Heart left ventricle (tissue), 16 donors: ENCODE data around the gene CDC42EP5. TPM values are rescaled to one million over a fixed set of nuclear protein-coding genes. Genes with fewer than 3 reads are reported as not detected.

Experiments
- ATAC-seq, 4 donors: fragments of 200-7000 bp; cut with Tn5 transposase; one replicate each; pipeline ENCODE4 v1.9.1; 2020 to 2022; ENCODE audit warnings: moderate library complexity in 4 of 4, mild to moderate bottlenecking in 3 of 4, moderate number of reproducible peaks in 1 of 4
- DNase-seq, 5 donors: peaks; one replicate each; pipeline ENCODE4 v3.0.0-alpha.2; 2020
- H3K27ac ChIP-seq, 12 donors: fragments of 200-600 bp; sonication (generic) in 4 of 12; one replicate each; pipeline versions ENCODE4 v1.5.0 to v1.8.0; 2016 to 2022; ENCODE audit warnings: mild to moderate bottlenecking in 2 of 12
- H3K27me3 ChIP-seq, 9 donors: fragments of 200-600 bp; sonication (generic) in 2 of 9; one replicate each; pipeline versions ENCODE4 v1.5.1 to v1.8.0; 2016 to 2022; ENCODE audit warnings: mild to moderate bottlenecking in 3 of 9
- H3K36me3 ChIP-seq, 9 donors: fragments of 200-600 bp; sonication (generic) in 2 of 9; one replicate each; pipeline versions ENCODE4 v1.5.0 to v1.8.0; 2018 to 2022; ENCODE audit warnings: mild to moderate bottlenecking in 2 of 9
- H3K4me1 ChIP-seq, 12 donors: fragments of 200-600 bp; sonication (generic) in 4 of 12; one replicate each; pipeline versions ENCODE4 v1.5.0 to v1.8.0; 2016 to 2022; ENCODE audit warnings: mild to moderate bottlenecking in 3 of 12
- H3K4me3 ChIP-seq, 12 donors: fragments of 200-600 bp; sonication (generic) in 4 of 12; one replicate each; pipeline versions ENCODE4 v1.5.0 to v1.8.0; 2017 to 2022; ENCODE audit warnings: mild to moderate bottlenecking in 9 of 12, moderate library complexity in 4 of 12
- H3K9me3 ChIP-seq, 12 donors: fragments of 200-600 bp; sonication (generic) in 4 of 12; one replicate each; pipeline versions ENCODE4 v1.5.0 to v1.8.0; 2016 to 2022; ENCODE audit warnings: mild to moderate bottlenecking in 1 of 12
- POLR2A ChIP-seq, 2 donors: fragments of 450-650 bp; IDR thresholded peaks; one replicate each; pipeline ENCODE4 v1.6.1; 2017; ENCODE audit warnings: antibody characterized with exemption in 2 of 2, mild to moderate bottlenecking in 2 of 2, moderate library complexity in 2 of 2
- WGBS, 4 donors: extraction: QIAGEN DNeasy Blood & Tissue Kit in 2 of 4; methylation state at CpG; one replicate each; pipeline versions ENCODE4 v1.1.5 to v1.1.7; 2013 to 2018; 5-methylcytosine and 5-hydroxymethylcytosine counted together
- intact Hi-C, 10 donors: fragments of 100-400 bp; cut with DNase I; formaldehyde crosslinking; loops; one replicate each; pipeline versions ENCODE4 v1.11.1 to v1.14.2; 2022
- polyA plus RNA-seq, 2 donors: library from polyadenylated mRNA; stranded (reverse); fragments of 200-250 nt; gene quantifications; one replicate each; pipeline ENCODE4 v1.2.3, GENCODE V29; 2013
- total RNA-seq, 9 donors: library from RNA; depleted of rRNA in 2 of 9; stranded (reverse); fragments of >200 nt in 2 of 9; fragmentation: NEBNext Ultra II Directional in 3 of 9; extraction: Animal tissue kit (Norgen Biotek cat#: 25700) in 3 of 9; gene quantifications; one replicate each; pipeline versions ENCODE4 v1.1.0 to v1.2.4, GENCODE V29; 2016 to 2023
- TF ChIP-seq, protein P1 (sequence below), 12 donors: fragments of 200-600 bp; sonication (generic) in 4 of 12; IDR thresholded peaks; one replicate each; pipeline versions ENCODE4 v1.5.0 to v1.8.0; 2018 to 2022; ENCODE audit warnings: antibody characterized with exemption in 12 of 12, mild to moderate bottlenecking in 5 of 12
- donor health status: ischemic (EF 13 %, LVEDD 7.1; RV severe dilation, severe dysfunction).
- donor health status: healthy with polysubstance abuse.
- donor health status: DM: no; HTN: yes; CAD: no.
- donor health status: DM: no; HTN: no; CAD: no.
- donor health status: ischemic (EF 25% LVEDD 6.9; RV normal size, moderate dysfunction).
- donor health status: ischemic (EF 25% LVEDD 5.7; RV mildly dilated, moderate dysfunction).
- donor health status: healthy.
- donor health status: DM: yes; HTN: yes; CAD: no.
- donor health status: ischemic (EF 35%, LVEDD 5.7; RV mildly dilated, moderate dysfunction).
- donor health status: nonischemic (EF 11% LVEDD 7.7; RV severe dilation, severe dysfunction).
- donor health status: DM: yes; HTN: yes; CAD: no.
- donor health status: PGD.
- donor health status: ischemic (EF 29% LVEDD 5.4; RV normal size, mild dysfunction).
- donor health status: nonischemic (EF 23%, LVEDD 6.1; RV moderate dilation, normal function).

Gene CDC42EP5
- total and polyA plus RNA-seq, 11 donors, result 5.6 to 16.3 (median 9.7) TPM

DNA sequence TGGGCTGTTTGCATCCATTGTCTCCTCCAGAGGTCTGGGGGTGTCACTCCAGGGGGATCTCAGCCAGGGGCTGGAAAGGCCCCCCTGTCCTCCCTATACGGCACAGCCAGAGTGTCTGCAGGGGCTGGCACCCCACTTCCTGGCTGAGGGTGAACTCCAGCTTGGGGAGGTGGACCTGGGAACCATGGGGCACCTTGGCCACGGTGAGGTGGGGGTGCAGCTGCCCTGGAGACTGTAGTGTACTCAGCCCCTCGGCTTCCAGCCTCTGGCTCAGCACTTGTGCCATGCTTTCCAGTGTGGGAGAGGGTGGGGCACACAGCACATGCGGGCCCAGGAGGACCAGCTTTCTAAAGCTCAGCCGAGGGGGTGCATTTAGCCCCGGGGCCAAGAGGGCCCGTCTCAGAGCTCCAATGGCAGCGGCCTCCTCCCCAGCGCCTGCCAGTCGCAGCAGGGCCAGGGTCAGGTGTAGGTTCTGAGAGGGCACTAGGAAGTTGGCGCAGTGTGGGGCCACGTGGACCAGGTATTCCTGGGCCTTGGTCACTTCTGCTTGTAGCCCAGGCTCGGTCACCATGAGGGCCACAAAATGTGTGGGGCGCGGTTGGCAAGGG lies 10.9 kb downstream of the CDC42EP5 start:
- Histone ChIP-seq H3K4me3 (peak overlapping the region in 11 of 12 donors; percentile 40 to 78 (median 68)), H3K27me3 (peaks cover 0 to 6% (median 0%) of the 10 kb centered on the region in 9 donors), H3K4me1 (peaks cover 0 to 49% (median 30%) of the 10 kb centered on the region in 12 donors), H3K36me3 (peaks cover 0 to 54% (median 49%) of the 10 kb centered on the region in 9 donors), H3K9me3 (no peaks in the 10 kb centered on the region), H3K27ac (peak overlapping the region; percentile 94 to 99 (median 98))
- ATAC-seq (no peak), DNase-seq (no peak)
- no peak for TF ChIP-seq POLR2A (IDR thresholded peaks at IDR 0.05)
- TF ChIP-seq, protein P1, sequence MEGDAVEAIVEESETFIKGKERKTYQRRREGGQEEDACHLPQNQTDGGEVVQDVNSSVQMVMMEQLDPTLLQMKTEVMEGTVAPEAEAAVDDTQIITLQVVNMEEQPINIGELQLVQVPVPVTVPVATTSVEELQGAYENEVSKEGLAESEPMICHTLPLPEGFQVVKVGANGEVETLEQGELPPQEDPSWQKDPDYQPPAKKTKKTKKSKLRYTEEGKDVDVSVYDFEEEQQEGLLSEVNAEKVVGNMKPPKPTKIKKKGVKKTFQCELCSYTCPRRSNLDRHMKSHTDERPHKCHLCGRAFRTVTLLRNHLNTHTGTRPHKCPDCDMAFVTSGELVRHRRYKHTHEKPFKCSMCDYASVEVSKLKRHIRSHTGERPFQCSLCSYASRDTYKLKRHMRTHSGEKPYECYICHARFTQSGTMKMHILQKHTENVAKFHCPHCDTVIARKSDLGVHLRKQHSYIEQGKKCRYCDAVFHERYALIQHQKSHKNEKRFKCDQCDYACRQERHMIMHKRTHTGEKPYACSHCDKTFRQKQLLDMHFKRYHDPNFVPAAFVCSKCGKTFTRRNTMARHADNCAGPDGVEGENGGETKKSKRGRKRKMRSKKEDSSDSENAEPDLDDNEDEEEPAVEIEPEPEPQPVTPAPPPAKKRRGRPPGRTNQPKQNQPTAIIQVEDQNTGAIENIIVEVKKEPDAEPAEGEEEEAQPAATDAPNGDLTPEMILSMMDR (IDR thresholded peaks at IDR 0.05), result no peak
- WGBS, 4 donors, result 56 to 65% (median 63%) methylated on average over 10 to 15 of the region's 15 CpGs
- intact Hi-C loops, result loop anchor here in 2 of 10 donors (2.0 to 5.0 kb wide), 2 partner anchors 13 to 590 kb away; partner anchors contain the start of gene LENG8 (in 1 of the 2)

DNA sequence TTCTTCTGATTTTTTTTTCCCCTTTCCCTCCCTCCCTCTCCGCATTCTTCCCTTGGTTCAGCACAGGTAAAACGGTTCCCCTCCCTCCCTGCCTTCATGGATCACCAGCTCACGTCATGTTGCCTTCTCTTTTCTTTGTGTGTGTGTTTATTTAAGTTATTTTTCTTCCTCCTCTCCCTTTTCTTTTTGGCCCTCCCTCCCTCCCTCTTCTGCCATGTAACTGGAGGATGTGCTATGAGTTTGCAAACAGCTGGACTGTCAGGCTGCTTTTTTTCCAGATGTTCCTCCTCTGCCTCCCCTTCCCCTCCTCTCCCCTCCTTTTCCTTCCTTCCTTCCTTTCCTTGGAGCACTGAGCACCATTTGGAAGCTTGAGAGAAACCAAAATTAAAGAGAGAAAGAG lies 11.5 kb downstream of the CDC42EP5 start:
- Histone ChIP-seq H3K9me3 (no peaks in the 10 kb centered on the region), H3K27me3 (peaks cover 0 to 6% (median 0%) of the 10 kb centered on the region in 9 donors), H3K36me3 (peaks cover 0 to 59% (median 54%) of the 10 kb centered on the region in 9 donors), H3K4me3 (peak overlapping the region in 1 of 12 donors; percentile 73), H3K27ac (peak overlapping the region in 9 of 12 donors; percentile 94 to 99 (median 99)), H3K4me1 (peaks cover 0 to 49% (median 30%) of the 10 kb centered on the region in 12 donors)
- DNase-seq, result no peak
- no peak for ATAC-seq
- intact Hi-C loops, result loop anchor here in 2 of 10 donors (2.0 to 5.0 kb wide), 2 partner anchors 13 to 589 kb away; partner anchors contain the start of gene LENG8 (in 1 of the 2)
- WGBS, 4 donors, result 47 to 62% (median 59%) methylated on average over 3 of the region's 3 CpGs
- TF ChIP-seq POLR2A (IDR thresholded peaks at IDR 0.05), result no peak

DNA sequence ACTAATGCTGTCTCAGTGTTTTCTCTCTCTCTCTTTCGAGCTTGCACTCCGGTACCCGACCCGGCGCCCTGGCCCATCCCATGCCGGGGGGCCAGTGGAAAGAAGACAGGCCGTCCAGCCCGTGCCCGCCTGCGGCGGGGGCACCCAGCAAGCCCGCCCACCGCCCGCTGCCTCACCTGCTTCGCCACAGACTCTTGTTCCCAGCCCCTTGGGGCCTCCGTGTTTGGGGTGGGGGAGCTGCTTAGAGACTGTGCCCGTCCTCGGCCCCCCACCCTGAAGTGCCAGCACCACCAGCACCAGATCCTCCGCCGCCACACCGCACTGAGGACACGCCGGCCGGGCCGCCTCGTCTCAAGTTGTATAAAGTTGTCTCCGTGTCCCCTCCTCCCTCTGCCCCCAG lies 11.9 kb downstream of the CDC42EP5 start:
- intact Hi-C loops, result loop anchor here in 1 of 10 donors (5.0 kb wide), 1 partner anchor 589 kb away; no protein-coding TSS in a partner anchor
- H3K36me3 ChIP-seq, result peaks cover 0 to 63% (median 58%) of the 10 kb centered on the region in 9 donors
- TF ChIP-seq POLR2A (IDR thresholded peaks at IDR 0.05), result no peak
- TF ChIP-seq, protein P1 (IDR thresholded peaks at IDR 0.05), result no peak
- H3K27me3 ChIP-seq, result peaks cover 0 to 6% (median 0%) of the 10 kb centered on the region in 9 donors
- DNase-seq (no peak), ATAC-seq (no peak)
- peak overlapping the region in 4 of 12 donors; percentile 13 to 99 (median 72) for H3K27ac ChIP-seq
- H3K4me3 ChIP-seq, result no peak overlapping the region
- H3K4me1 ChIP-seq, result peaks cover 0 to 49% (median 30%) of the 10 kb centered on the region in 12 donors
- 74 to 78% (median 77%) methylated on average over 22 to 27 of the region's 27 CpGs for WGBS, 4 donors
- no peaks in the 10 kb centered on the region for H3K9me3 ChIP-seq

DNA sequence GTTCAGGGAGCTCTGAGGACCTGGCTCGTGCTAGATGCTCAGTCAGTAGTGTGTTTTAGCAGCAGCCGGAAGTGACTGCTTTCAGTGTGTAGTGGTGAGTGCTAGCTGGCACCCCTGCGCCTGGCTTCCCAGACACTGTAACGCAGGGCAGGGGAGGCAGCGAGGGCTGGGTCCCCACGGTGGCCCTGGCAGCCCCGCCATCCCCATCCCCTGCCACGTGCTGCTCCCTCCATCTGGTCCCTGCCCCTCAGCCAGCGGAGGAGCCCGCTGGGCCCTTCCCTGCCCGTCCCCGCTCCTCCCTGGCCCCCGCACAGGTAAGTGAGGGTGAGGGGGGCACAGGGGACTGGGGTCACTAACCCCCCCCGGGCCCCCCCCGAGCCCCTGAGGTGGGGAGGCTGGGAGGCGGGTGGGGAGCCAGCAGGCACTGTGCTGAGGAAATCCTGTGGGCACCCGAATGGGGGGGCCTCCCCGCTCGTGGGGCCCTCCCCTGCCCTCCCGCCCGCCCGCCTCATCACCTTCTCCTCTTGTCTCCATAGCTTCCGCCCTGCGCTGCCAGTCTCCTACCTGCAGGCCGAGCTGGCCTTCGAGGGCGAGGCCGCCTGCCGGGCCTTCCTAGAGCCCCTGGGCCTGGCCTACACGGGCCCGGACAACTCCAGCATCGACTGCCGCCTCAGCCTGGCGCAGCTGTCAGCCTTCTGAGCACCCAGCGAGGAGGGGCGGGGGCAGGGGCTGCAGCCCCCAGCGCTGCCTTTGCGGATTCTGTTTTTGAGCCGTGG lies 12.7 kb downstream of the CDC42EP5 start:
- WGBS, 4 donors, result 84 to 89% (median 85%) methylated on average over 16 to 39 of the region's 39 CpGs
- H3K9me3 ChIP-seq, result no peaks in the 10 kb centered on the region
- peak overlapping the region in 1 of 12 donors; percentile 5 for H3K27ac ChIP-seq
- peaks cover 0 to 71% (median 66%) of the 10 kb centered on the region in 9 donors for H3K36me3 ChIP-seq
- DNase-seq, result no peak
- TF ChIP-seq, protein P1 (IDR thresholded peaks at IDR 0.05), result no peak
- TF ChIP-seq POLR2A (IDR thresholded peaks at IDR 0.05), result no peak
- H3K27me3 ChIP-seq, result peaks cover 0 to 2% (median 0%) of the 10 kb centered on the region in 9 donors
- intact Hi-C loops, result loop anchor here in 1 of 10 donors (5.0 kb wide), 1 partner anchor 588 kb away; no protein-coding TSS in a partner anchor
- ATAC-seq, result no peak
- peaks cover 0 to 49% (median 30%) of the 10 kb centered on the region in 12 donors for H3K4me1 ChIP-seq
- H3K4me3 ChIP-seq, result no peak overlapping the region
